ENCODE data around the gene DRAM1.

GRCh38 chr12:101927036-101927435, 49.7 kb downstream of the DRAM1 start:
- TF ChIP-seq POLR2A (IDR thresholded peaks at IDR 0.05; ENCODE audit: low read depth, low read length) (no peak), POLR2AphosphoS5 (IDR thresholded peaks at IDR 0.05; ENCODE audit: low read depth, low read length) (no peak)

Data from GM12892 (cell line).